ENCODE data around the gene ALKBH5.

ALKBH5 gene

DNA sequence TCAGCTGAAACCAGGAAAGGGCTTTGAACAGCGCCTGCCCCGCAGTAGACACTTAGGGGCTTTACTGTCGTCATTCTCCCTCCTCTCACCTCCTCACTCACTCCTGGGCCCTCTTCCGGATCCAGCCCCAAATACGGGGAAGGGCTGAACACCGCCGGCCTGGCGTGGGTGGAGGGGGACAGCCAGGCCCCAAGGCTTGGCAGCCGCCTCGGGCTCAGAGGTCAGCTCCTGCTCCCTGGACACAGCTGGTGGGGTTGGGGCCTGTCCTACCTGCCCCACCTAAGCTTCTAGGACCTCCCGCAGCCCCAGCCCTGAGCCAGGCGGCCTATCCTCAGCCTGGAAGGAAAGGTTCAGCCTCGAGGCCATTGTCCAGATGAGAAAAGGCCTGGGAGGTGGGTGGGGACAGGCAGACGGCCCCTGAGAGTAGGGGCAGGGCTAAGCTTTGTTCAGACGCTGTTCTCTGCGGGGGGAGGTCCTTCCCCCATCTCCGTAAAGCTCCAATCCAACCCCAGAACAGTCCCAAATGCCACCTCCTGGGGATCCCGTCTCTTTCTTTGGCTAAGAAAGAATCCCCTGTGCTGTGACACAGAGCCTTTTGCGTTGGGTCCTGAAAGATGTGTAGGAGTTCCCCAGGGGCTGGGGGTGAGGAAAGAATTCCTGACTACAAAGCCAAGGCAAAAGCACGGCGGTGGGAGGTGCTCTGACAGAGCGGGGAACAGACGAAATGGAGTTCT, 40.9 kb downstream of the ALKBH5 start:
- H3K4me1 ChIP-seq (ENCODE audit: control insufficient read depth in 1 of 2, insufficient read depth in 1 of 2, low read depth in 1 of 2, low read length in 1 of 2), result peaks cover 11 to 13% of the 10 kb centered on the region in 2 experiments
- peak overlapping the region; percentile 25 for H3K27ac ChIP-seq
- H3K36me3 ChIP-seq, result no peaks in the 10 kb centered on the region
- TF ChIP-seq, protein P1, sequence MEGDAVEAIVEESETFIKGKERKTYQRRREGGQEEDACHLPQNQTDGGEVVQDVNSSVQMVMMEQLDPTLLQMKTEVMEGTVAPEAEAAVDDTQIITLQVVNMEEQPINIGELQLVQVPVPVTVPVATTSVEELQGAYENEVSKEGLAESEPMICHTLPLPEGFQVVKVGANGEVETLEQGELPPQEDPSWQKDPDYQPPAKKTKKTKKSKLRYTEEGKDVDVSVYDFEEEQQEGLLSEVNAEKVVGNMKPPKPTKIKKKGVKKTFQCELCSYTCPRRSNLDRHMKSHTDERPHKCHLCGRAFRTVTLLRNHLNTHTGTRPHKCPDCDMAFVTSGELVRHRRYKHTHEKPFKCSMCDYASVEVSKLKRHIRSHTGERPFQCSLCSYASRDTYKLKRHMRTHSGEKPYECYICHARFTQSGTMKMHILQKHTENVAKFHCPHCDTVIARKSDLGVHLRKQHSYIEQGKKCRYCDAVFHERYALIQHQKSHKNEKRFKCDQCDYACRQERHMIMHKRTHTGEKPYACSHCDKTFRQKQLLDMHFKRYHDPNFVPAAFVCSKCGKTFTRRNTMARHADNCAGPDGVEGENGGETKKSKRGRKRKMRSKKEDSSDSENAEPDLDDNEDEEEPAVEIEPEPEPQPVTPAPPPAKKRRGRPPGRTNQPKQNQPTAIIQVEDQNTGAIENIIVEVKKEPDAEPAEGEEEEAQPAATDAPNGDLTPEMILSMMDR (IDR thresholded peaks at IDR 0.05), result no peak
- peaks cover 13% of the 10 kb centered on the region for H3K27me3 ChIP-seq
- H3K4me3 ChIP-seq (ENCODE audit: low read depth in 1 of 2, low read length in 1 of 2), result peak overlapping the region; percentile 50 to 60
- H3K9me3 ChIP-seq, result no peaks in the 10 kb centered on the region

DNA sequence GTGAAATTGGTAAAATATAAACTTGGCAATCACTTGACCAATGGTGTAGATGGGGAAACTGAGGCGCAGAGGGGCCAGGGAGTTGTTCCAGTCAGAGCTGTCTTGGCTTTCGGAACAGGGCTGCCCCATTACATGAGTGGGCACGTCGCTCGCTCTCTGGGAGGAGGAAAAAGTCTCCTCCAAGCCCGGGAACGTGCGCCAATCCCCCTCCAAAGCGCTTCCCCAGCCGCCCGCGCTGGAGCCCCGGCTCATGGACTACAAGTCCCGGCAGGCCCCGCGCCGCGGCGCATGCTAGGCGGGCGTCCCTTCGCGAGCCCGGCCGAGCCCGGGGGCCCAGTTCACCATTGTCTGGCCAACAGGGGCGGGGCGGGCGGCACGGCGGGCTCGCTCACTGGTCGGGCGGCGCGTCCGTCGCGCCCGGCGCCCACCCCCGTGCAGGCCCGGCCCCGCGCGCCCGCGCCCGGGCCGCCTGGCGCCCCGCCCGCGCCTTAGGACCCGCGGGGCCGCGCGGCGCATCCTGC, 41.6 kb downstream of the ALKBH5 start, which contains the start of gene LLGL1:
LLGL1 (plus strand) TSS at position 515 of the 521 bp plus-strand sequence. CDS start 48 bp downstream, outside the sequence.
- Histone ChIP-seq H3K36me3 (no peaks in the 10 kb centered on the region), H3K9me3 (no peaks in the 10 kb centered on the region), H3K27ac (peak within 1 kb of the TSS; percentile 25), H3K27me3 (peaks cover 13% of the 10 kb centered on the region), H3K4me1 (ENCODE audit: control insufficient read depth in 1 of 2, insufficient read depth in 1 of 2, low read depth in 1 of 2, low read length in 1 of 2) (peaks cover 11 to 13% of the 10 kb centered on the region in 2 experiments), H3K4me3 (ENCODE audit: low read depth in 1 of 2, low read length in 1 of 2) (peak within 1 kb of the TSS; percentile 60 to 63)
- TF ChIP-seq, protein P1 (IDR thresholded peaks at IDR 0.05), result no peak

DNA sequence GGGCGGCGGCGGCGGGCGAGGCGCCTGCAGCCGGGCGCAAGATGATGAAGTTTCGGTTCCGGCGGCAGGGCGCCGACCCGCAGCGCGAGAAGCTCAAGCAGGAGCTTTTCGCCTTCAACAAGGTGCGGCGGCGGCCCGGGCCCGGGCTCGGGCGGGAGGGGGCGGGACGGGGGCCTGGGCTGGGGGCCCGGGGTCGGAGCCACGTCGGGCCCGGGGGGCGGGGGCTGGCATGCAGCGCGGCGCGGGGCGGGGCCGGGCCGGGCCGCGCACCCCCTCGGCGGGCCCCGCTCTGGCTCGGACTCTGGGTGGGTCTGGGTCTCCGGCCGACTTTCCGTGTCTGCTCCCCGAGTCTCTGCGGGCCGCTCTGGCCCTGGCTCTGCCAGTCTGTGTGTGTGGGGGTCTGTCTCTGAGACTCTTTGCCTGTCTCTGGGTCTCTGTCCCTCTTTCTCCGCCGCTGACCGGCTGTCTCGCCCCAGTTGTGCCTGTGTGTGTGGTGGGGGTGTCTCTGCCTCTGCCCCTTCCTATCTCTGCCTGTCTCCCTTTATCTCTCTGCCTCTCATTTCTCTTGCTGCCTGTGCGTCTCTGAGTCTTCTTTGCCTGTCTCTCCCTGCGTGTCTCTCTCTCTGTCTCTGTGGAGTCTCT, 42.1 kb downstream of the ALKBH5 start:
- Histone ChIP-seq H3K27me3 (peaks cover 13% of the 10 kb centered on the region), H3K4me3 (ENCODE audit: low read depth in 1 of 2, low read length in 1 of 2) (peak overlapping the region; percentile 56 to 63), H3K27ac (peak overlapping the region; percentile 5), H3K9me3 (no peaks in the 10 kb centered on the region), H3K36me3 (no peaks in the 10 kb centered on the region), H3K4me1 (ENCODE audit: control insufficient read depth in 1 of 2, insufficient read depth in 1 of 2, low read depth in 1 of 2, low read length in 1 of 2) (peaks cover 11 to 13% of the 10 kb centered on the region in 2 experiments)
- TF ChIP-seq, protein P1 (IDR thresholded peaks at IDR 0.05), result no peak

- TF ChIP-seq, protein P1 (IDR thresholded peaks at IDR 0.05), result no peak
- no peaks in the 10 kb centered on the region for H3K36me3 ChIP-seq
- H3K4me1 ChIP-seq (ENCODE audit: control insufficient read depth in 1 of 2, insufficient read depth in 1 of 2, low read depth in 1 of 2, low read length in 1 of 2), result peaks cover 11 to 13% of the 10 kb centered on the region in 2 experiments
- H3K27ac ChIP-seq, result peak overlapping the region; percentile 5
- H3K4me3 ChIP-seq (ENCODE audit: low read depth in 1 of 2, low read length in 1 of 2), result peak overlapping the region; percentile 56 to 63
- H3K9me3 ChIP-seq, result no peaks in the 10 kb centered on the region
- H3K27me3 ChIP-seq, result peaks cover 13% of the 10 kb centered on the region
Measured at GRCh38 chr17:18226284-18226945, 42.8 kb downstream of the ALKBH5 start.

GRCh38 chr17:18227635-18228034, 44.0 kb downstream of the ALKBH5 start:
- Histone ChIP-seq H3K27ac (no peak overlapping the region), H3K4me3 (ENCODE audit: low read depth in 1 of 2, low read length in 1 of 2) (no peak overlapping the region), H3K4me1 (ENCODE audit: control insufficient read depth in 1 of 2, insufficient read depth in 1 of 2, low read depth in 1 of 2, low read length in 1 of 2) (peaks cover 11 to 13% of the 10 kb centered on the region in 2 experiments), H3K36me3 (no peaks in the 10 kb centered on the region), H3K27me3 (peaks cover 13% of the 10 kb centered on the region), H3K9me3 (no peaks in the 10 kb centered on the region)
- TF ChIP-seq, protein P1 (IDR thresholded peaks at IDR 0.05), result no peak
